HS-5 (cell line): ENCODE results near the gene FANCD2.
"Not testable (repeated sequence)": the region's sequence is repeated elsewhere in the genome, so short reads cannot be mapped to it uniquely, and the experiment has no call there.

Experiments
- DNase-seq: peaks from one replicate; pipeline ENCODE4 v3.0.0-alpha.2; 2012; ENCODE audit warnings: low read depth

Gene FANCD2

DNA sequence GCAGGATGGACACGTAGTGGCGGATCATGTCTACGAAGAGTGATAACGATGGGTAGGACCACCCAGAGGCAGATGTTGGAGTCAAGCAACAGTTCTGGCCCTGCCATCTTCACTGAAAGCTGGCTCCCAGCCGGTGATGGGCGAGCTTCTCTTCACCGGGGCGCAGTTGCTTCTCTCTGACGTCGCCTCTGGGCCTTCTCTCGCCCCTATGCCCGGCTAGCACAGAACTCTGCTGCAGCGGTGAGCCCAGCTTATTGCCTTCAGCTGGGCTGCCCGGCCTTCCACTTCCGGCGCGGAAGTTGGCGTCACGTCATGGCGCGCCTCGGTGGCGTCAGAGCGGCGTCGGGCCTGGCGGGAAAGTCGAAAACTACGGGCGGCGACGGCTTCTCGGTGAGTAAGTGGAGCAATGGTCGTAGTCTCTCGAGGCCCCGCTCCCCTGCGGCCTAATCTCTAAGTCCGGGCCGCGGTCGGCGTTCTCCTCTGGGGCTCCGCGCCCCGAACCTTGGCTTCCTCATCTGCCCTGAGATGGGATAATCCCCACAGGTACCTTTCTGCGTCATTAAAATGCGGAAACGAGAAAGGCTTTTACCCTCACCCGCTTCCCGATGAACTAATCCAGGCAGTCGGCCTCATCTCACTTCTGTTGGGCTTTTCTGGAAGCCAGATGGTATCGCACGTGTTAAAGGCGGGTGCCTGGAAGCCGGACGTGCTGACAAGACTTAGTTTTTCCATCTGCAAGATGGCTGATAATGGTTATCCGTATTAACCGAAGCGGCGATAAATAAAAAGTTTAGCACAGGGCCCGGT lies at the start of gene FANCD2:
Gene FANCD2 (plus strand): TSS at position 354 of the 807 bp plus-strand sequence. CDS start 2,221 bp downstream, outside the sequence.
- peak; percentile 65 for DNase-seq

DNA sequence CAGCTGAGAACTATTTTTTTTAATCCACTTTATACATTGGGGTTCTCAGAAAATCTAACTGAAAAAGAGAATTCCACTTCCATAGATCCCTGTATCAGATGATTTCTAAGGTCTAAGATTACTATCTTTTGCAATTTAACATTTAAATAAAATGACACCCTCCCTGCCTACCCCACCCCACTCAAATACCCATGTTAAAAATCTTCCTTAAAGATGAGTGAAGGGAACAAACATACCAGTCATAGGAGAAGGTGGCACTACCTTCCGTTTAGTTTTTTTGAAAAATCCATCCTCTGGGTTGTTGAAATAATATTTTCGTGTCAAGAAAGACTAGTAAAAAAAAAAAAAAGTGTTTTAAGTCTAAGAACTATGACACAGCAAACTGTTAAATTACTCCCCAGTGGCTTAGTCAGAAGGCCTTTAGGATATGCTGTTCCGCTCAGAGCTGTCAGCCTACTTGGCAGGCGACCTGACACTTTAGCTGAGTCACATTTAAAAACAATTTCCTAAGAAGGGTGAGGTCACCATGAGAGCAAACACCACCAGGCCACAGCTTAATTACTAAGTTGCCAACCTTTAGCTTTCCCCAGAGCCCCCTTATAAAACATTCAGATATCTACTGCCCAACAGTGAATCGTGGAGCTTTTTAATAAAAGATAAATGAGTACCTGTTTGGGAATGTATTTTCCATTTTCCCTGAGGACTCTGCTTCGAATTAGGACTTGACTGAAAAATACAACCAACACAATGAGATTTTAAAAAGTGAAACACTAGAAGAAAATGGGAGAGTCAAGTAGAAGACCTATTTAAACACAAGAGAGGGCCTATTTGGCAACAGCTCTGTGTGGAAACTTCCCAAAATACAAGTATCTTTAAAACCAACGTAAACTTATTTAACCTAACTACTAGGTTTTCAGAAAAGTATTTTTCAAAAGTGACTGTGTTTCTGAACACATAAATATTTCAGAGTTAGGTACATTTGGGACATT lies 49.2 kb upstream of the FANCD2 start:
- peak; percentile 97 for DNase-seq

DNA sequence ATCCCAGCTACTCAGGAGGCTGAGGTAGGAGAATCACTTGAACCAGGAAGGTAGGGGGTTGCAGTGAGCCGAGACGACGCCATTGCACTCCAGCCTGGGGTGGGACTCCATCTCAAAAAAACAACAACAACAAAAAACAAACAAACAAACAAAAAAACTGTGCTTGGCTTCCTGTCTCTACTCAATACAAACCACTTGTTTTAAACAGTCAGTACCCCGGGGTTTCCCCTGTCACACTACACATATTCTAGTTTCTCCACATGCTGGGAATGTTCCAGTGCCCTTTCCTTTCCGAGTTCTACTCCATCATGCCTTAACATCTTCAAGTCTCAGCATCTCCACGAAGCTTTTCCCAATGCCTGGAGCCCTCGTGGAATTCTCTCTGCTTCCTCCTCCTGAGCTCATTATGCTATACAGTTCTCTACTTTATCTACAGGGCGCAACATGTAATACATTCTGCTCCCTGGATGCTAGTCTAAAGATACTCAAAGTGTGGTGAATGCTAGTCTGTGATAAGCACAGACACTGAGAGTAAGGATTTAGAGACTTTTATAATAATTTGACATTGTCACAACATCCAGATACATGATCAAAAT lies 47.4 kb upstream of the FANCD2 start:
- no peak for DNase-seq

DNA sequence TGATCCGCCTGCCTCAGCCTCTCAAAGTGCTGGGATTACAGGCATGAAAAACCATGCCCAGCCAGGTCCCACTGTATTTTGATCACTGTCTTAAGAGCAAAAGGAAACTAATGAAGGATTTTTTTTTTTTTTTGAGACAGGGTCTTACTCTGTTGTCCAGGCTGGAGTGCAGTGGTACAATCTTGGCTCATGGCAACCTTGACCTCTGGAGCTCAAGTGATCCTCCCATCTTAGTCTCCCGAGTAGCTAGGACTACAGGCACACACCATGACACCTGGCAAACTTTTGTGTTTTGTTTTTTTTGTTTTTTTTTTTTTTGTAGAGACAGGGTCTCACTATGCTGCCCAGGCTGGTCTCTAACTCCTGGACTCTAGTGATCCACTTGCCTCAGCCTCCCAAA lies 46.0 kb upstream of the FANCD2 start:
- no peak for DNase-seq

DNA sequence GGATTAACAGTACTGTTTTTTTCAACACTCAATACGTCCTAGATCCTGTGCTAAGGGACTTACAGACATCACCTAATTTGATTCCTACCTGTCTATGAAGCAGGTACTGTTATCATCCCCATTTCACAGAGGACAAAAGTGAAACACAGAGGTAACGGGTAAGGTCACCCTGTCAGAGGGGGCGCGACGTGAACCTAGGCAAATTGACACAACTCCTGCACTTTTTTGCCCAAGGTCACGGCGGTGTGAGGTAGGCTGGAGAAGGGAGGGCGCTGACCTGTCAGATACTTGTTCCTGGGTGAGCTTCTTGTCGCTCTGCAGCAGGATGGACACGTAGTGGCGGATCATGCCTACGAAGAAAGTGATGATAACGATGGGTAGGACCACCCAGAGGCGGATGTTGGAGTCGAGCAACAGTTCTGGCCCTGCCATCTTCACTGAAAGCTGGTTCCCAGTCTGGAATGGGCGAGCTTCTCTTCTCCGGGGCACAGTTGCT lies 40.0 kb upstream of the FANCD2 start:
- DNase-seq: no peak

DNA sequence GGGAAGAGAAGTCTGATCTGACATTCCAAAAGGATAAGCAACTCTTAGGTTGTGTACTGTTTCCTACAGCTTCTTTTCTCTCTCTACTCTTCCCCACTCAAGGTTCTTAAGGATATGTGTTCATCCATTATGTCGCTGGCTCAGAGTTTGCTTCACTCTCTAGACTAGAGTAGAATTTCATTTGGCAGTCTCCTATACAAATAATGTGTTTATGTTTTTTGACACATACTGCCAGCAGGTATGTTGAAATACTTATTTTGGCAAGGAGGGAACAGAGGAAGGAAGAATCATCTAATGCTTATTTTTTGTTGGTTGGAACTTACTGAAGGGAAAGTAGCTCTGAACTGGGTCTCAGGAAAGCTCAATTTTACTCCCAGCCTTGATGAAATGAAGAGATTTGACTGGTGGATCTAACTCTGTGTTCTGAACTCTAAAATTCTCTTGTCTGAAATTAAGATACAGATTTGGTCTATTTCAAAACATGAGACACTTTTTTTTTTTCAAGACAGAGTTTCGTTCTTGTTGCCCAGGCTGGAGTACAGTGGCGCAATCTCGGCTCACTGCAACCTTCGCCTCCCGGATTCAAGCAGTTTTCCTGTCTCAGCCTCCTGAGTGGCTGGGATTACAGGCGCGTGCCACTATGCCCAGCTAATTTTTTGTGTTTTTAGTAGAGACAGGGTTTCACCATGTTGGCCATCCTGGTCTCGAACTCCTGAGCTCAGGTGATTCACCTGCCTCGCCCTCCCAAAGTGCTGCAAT lies 32.0 kb upstream of the FANCD2 start:
- no peak for DNase-seq

DNA sequence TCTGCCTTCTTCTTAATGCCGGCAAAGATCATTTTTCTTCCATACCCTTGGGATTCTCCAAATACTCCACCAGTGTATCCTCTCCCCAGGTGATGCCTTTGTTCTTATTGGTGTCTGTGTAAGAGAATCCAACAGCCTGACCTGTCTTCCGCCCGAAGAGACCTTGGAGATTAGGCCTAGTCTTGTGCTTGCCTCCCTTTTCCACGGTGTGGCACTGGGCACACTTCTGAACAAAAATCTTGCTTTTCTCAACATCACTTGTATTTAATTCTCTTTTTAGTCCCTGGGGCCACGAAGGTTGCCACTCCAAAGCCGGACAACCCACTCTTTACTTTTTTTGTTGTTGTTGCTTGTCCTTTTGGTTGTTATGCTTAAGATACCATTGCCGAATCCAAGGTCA lies 25.6 kb upstream of the FANCD2 start:
- DNase-seq: no peak

DNA sequence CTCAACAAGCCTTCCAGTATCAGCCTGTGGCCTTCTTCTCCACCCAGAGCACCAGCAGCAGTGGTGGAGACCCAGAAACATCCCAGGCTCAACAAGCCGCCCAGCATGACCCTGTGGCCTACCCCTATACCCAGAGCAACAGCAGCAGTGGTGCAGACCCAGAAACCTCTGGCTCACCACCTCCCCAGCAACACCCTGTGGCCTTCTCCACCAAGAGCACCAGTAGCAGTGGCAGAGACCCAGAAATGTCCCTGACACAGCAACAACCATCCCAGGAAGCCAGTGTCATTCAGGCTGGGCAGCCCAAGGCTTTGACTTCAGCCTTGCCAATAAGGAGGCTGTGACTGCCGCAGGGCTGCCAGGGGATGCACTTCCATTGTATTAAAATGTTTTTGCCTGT lies 23.3 kb upstream of the FANCD2 start:
- DNase-seq: no peak

DNA sequence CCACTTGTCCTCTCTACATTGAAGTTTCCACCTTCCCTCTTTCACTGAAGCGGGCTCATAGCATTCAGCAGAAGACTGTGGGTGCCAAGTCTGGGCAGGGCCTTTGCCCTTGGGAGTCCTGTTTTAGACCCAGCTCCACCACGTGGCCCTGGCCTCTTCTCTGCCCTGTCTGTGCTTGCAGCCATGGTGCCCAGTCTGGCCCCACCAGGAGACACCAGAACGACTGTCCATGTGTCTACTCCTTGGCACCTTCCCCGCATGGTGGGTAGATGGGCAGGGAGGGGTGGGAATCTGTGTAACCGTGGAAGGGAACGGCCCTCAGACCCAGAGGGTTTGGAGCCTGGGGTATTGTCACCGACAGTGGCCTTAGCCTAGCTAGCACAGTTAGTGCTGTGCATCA lies 21.7 kb upstream of the FANCD2 start:
- DNase-seq: no peak

DNA sequence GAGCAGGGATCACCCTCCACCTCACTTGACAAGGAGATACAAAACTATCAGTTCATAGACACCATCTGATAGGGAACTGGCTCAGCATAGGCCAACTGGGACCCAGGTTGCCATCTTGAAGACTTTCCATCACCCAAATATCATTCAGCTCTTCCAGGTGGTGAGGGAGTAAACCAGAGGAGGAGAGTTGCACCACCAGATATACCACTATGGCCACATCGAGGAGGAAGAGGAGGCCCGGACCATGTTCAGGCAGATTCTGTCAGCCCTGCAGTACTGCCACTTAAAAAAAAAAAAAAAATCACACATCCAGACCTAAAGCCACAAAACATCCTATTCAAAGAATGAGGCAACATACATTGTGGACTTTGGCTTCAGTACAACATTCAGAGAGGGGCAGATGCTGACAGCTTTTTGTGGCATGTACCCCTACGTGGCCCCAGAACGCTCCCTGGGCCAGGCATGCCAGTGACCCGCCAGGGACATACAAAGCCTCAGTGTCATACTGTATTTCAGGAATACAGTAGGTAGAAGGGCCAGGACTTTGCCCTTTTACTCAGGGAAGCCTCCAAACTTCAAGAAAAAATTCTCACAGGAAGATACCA lies 21.2 kb upstream of the FANCD2 start:
- no peak for DNase-seq

DNA sequence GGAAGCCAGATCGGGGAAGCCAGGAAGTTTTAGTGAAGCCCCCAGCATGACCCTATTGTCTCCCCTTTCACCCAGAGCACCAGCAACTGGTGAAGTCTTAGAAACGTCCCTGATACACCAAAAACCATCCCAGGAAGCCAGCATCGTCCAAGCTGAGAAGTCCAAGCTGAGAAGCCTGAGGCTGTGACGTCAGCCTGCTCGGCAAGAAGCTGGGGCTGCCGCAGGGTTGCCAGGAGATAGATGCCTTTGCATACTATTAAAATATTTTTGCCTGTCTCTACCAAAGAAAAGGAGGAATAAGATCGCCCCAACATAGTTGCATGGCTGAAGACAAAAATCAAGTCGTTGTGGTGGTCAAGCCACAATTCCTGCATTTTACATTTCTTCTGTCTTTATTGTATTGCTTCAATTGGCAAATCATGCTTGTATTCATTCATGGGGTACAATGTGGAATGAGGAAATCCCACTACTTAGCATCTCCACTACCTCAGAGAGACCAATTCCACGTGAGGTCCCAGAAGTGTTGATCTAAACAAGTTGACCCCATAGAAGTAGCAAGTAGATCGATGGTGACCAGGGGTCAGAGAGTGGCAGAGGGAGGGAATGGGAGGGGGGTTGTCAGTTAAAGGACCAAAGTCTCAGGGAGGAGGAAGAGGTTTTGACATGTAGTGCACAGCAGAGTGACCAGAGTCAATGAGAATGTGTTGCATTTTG lies 20.0 kb upstream of the FANCD2 start:
- DNase-seq: no peak

DNA sequence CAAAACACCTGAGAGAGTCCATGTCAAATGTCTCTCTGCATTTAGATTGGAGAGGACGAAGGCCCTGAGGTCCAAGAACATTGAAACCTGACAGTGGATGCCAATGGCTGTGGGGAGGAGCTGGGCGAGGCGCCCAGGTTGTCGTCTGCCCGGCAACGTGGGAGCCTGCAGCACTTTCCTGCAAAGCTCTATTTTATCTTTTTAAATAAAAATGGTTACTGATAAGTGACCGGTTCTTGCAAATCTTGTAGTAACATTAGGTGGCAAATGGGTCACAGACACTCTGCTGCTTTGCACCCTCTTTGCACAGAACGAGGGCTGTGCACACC lies 19.5 kb upstream of the FANCD2 start:
- DNase-seq: no peak

DNA sequence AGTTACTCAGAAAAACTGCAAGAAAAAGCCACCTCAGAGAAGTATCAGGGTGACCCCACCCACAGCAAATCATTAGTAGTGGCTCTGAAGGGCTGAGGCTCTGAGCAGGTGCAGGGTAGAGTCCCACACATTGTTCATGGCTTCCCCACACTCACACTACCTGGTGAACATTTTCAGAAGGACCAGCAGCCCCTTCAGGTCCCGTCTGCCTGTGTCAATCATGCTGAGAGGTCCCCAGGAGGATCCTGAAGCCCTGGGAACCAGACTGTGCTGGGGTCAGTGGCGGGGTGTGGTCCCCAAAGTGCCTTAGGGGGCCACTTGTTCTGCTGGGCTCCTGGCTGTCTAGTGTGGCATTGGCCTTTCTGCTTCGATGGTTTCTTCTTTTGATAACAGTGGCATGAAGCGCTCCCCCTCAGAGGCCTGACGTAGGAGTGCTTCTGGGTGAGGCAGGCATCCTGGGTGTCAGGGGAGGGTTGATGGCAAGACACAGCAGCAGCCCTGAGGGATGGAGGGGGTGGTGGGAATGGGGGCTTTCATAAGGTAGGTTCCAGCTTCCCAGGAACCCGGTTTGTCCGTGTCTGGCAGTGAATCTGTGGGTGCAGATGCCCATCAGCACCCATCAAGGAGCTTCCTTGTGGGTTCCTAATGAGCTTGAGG lies 19.0 kb upstream of the FANCD2 start:
- DNase-seq: no peak

DNA sequence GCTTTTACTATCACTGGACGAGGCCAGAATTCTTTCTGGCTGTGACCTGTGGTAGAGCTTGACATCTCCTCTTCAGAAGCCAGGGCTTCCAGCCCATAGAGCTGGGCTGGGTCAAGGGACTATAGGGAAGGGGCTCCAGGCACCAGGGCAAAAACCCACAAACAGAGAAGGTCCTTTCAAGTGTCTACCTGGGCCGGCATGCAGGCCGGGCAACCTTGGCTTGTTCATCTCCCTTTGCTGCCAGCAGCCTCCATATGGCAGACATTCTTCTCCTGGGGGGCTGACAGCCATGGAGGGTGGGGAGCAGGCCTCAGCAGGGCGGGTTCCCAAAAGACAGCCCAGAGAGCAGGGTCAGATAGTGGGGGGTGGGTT lies 18.0 kb upstream of the FANCD2 start:
- not testable (repeated sequence) for DNase-seq

DNA sequence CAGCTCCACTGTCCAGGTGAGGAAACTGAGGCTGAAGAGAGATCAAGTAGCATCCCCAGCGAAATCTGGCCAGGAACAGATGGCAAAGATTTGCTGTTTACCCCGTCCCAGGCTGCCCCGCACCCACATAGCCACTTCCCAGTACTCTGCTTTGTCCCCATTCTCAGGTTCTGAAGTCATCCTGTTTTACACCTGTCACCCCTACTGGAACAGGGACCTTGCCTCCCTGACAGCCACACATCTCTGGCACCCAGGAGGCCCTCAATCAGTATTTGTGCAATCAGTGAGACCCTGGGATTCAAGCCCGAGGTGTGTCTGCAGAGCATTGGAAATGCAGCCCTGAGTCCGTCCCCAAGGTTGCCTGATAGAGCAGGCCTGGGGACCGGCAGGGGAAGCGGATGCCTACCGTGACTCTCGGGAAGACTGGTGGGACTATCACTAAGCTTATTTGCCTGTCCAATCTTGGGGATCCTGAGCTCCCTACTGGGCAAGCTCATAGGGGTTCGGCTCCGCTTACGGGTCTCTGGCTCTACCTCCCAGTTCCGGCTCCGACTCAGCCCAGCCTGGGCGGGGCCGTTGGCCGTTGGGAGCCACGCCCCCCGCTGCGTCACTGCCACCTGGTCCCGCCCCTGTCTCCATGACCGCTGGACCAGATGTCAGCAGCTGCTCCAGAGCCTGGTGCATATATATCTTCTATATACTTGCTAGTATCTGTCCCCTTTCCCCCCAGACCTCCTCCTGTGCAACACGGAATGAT lies 17.5 kb upstream of the FANCD2 start:
- no peak for DNase-seq

DNA sequence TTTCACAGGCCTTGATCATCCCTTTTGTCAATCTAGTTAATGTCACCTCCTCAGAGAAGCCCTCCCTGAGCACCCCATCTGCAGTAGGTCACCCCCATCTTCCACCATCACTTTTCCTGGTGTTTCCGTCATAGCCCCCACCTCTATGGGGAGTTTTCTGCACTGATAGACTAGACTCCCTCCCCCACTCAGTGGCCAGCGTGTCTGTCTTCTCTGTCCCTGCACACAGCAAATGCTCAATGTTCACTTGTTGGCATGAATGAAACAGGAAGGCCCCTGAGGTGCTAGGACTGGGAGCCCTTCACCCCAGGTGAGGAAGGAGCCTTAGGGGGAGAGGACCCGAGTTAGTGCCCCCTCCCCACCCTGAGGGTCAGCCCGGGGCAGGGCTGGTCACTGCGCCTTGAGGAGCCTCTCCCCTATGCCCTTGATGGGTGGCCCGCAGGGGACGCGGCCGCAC lies 15.8 kb upstream of the FANCD2 start:
- no peak for DNase-seq

DNA sequence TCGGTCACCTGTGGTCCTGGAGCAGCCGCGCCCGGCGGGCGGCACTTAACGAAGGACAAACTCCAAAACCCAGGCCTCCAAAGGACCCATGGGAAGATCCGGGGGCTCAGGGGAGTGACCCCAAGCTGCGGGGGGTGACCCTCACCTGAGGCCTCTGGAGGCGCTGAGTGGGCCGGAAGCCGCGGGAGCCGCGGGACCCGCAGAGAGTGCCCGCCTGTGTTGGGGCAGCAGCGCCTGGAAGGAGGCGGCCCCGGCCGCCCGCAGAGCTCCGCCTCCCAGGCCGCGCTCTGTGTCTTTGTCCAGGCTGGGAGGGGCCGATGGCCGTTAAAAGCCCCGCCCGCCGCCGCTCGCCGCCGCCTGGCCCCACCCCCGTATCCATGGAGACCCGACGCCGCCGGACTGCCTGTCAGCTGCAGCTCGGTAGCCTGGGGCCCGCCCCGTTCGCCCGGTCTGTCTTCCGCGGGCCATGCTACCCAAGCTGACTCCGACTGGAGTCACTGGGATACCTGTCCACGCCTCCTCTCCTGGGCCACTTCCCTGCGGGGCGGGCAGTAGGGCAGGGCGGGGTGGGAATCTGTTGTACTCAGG lies 15.3 kb upstream of the FANCD2 start:
- DNase-seq: no peak

DNA sequence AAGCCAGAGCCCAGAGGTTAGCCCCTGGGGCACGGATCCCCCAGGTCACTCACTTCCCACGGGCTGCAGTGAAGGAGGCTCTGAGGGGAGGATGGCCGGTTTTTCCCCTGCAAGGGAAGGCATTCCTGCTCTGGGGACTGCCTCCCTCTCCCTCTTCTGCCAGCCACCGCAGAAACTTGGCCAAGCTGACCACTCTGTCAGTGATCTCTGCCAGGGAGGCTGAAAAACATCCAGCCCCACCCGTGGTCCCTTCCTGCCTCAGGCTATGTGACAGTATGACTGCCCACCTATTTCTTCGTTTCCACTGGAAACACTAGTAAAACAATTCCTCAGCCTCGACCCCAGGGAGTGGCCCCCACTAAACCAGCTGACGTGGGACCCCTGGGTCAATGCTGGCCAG lies 14.6 kb upstream of the FANCD2 start:
- no peak for DNase-seq

DNA sequence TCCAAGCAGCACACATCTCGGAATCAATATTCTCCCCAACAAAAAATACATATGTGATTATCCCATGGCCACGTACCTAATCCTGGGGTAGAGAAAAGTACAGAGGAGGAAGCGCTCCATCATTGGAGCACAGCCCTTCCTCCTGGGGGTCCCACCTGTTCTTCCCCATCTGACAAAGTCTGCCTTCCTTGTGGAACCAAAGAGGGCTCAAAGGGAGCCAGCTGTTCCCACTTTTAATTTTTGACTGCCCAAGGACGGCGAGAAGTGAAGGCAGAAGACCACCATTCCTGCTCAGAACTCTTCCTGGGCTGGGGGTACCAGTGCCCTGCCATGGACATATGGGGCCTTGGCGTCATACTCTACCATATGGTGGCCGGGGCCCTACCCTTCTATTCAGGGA lies 14.1 kb upstream of the FANCD2 start:
- no peak for DNase-seq
